Astrocyte (in vitro differentiated cells and primary cell): ENCODE data around the gene HOOK1.

ENCODE experiments used
- CTCF ChIP-seq: IDR thresholded peaks from 2 replicates; pipeline ENCODE4 v1.5.1; 2011; ENCODE audit warnings: low read depth, mild to moderate bottlenecking, inconsistent platforms, low read length, moderate library complexity; ENCODE audit not compliant: insufficient read depth
- EZH2 ChIP-seq: IDR thresholded peaks from 2 replicates; pipeline ENCODE4 v1.6.1; 2012; ENCODE audit warnings: mild to moderate bottlenecking, low read length, inconsistent platforms; ENCODE audit not compliant: insufficient read depth

DNA sequence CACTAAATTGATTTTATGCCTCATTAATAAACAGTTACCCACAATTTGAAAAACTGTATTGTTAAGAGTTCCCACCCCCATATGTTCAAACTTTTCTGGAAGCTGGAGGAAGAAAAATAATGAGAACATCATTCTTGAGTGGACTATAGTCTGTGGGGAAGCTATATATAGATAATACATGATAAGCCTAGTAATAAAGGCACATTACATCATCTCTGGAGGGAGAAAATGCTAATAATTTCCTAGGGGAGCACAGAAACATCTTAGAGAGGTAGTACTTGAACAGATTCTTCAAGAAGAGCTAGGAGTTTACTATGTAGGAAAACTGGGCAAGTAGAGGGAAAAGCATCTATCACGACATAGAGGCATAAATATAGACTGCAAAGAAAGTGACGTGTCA lies 92.2 kb downstream of the HOOK1 start:
- no peak for TF ChIP-seq EZH2
- TF ChIP-seq CTCF = no peak
